ENCODE measurements around the gene OR2T12. TPM values are rescaled to one million over a fixed set of nuclear protein-coding genes. Genes with fewer than 3 reads are reported as not detected.
"Not testable (repeated sequence)": the region's sequence is repeated elsewhere in the genome, so short reads cannot be mapped to it uniquely, and the experiment has no call there.

Gene OR2T12
- total RNA-seq (2014; rRNA removed; shearing (Covaris generic)), result not detected in 2 replicates
- polyA plus RNA-seq (2015; cell fraction: cytosol; rRNA removed), result not detected in 2 replicates
- polyA plus RNA-seq (2015; cell fraction: nucleus; rRNA removed), result not detected in 2 replicates

GRCh38 chr1:248303324-248303723 lies at the start of gene OR2T12:
Gene OR2T12 (minus strand): TSS chr1:248303424. CDS start chr1:248295578, 7,846 bp downstream.
- no peak for DNase-seq (ENCODE audit: low read depth)

GRCh38 chr1:248348475-248348874 lies 45.3 kb upstream of the OR2T12 start, which contains the start of gene OR14C36:
Gene OR14C36 (plus strand): TSS chr1:248348775. CDS start chr1:248348775, 0 bp downstream.
- no peak for DNase-seq (ENCODE audit: low read depth)

GRCh38 chr1:248343451-248343850 lies 40.2 kb upstream of the OR2T12 start:
- no peak for DNase-seq (ENCODE audit: low read depth)

GRCh38 chr1:248324468-248324867 lies 21.2 kb upstream of the OR2T12 start, which contains the start of gene OR2M7:
Gene OR2M7 (minus strand): TSS chr1:248324568. CDS start chr1:248324568, 0 bp downstream.
- no peak for DNase-seq (ENCODE audit: low read depth)

GRCh38 chr1:248316796-248317195 lies 13.6 kb upstream of the OR2T12 start:
- no peak for DNase-seq (ENCODE audit: low read depth)

GRCh38 chr1:248306740-248307139 lies 3.5 kb upstream of the OR2T12 start:
- DNase-seq (ENCODE audit: low read depth), result not testable (repeated sequence)

- DNase-seq (ENCODE audit: low read depth), result no peak
Measured at GRCh38 chr1:248306103-248306502, 2.9 kb upstream of the OR2T12 start.

- DNase-seq (ENCODE audit: low read depth), result not testable (repeated sequence)
Measured at GRCh38 chr1:248305672-248306071, 2.4 kb upstream of the OR2T12 start.

- no peak for DNase-seq (ENCODE audit: low read depth)
Measured at GRCh38 chr1:248288391-248288790, 14.8 kb downstream of the OR2T12 start.

GRCh38 chr1:248277876-248278275 lies 25.3 kb downstream of the OR2T12 start, which contains the start of gene OR2T33:
Gene OR2T33 (minus strand): TSS chr1:248277976. CDS start chr1:248273814, 4,162 bp downstream.
- DNase-seq (ENCODE audit: low read depth), result no peak

GRCh38 chr1:248273225-248273624 lies 30.0 kb downstream of the OR2T12 start:
- not testable (repeated sequence) for DNase-seq (ENCODE audit: low read depth)

GRCh38 chr1:248268178-248268577 lies 35.0 kb downstream of the OR2T12 start:
- no peak for DNase-seq (ENCODE audit: low read depth)

GRCh38 chr1:248259309-248259708 lies 43.9 kb downstream of the OR2T12 start:
- DNase-seq (ENCODE audit: low read depth), result not testable (repeated sequence)

GRCh38 chr1:248243204-248243603 lies 60.0 kb downstream of the OR2T12 start:
- DNase-seq (ENCODE audit: low read depth), result peak; percentile 39

Other genes starting within 250 kb of the OR2T12 start
- not detected in 2 replicates for gene OR2L13, start 208.2 kb downstream of the OR2T12 start, total RNA-seq (2014; rRNA removed; shearing (Covaris generic))
- not detected in 2 replicates for gene OR2M5, start 158.3 kb downstream of the OR2T12 start, total RNA-seq (2014; rRNA removed; shearing (Covaris generic))
- gene OR2M2, start 128.6 kb downstream of the OR2T12 start, total RNA-seq (2014; rRNA removed; shearing (Covaris generic)), result not detected in 2 replicates
- 0.02 TPM in 1 of 2 replicates, not detected in the other for gene OR2M3, start 106.2 kb downstream of the OR2T12 start, total RNA-seq (2014; rRNA removed; shearing (Covaris generic))
- gene OR2M4, start 72.0 kb downstream of the OR2T12 start, total RNA-seq (2014; rRNA removed; shearing (Covaris generic)), result 0.05 and 0.10 TPM in 2 replicates
- 0.08 TPM in 1 of 2 replicates, not detected in the other for gene OR2T33, start 25.4 kb downstream of the OR2T12 start, total RNA-seq (2014; rRNA removed; shearing (Covaris generic))
- not detected in 2 replicates for gene OR2M7, start 21.1 kb upstream of the OR2T12 start, total RNA-seq (2014; rRNA removed; shearing (Covaris generic))
- not detected in 2 replicates for gene OR14C36, start 45.4 kb upstream of the OR2T12 start, total RNA-seq (2014; rRNA removed; shearing (Covaris generic))
- gene OR2T4, start 58.2 kb upstream of the OR2T12 start, total RNA-seq (2014; rRNA removed; shearing (Covaris generic)), result not detected in 2 replicates
- not detected in 2 replicates for gene OR2T6, start 72.3 kb upstream of the OR2T12 start, total RNA-seq (2014; rRNA removed; shearing (Covaris generic))
- gene OR2T1, start 99.6 kb upstream of the OR2T12 start, total RNA-seq (2014; rRNA removed; shearing (Covaris generic)), result not detected in 2 replicates
- not detected in 2 replicates for gene OR2T2, start 142.2 kb upstream of the OR2T12 start, total RNA-seq (2014; rRNA removed; shearing (Covaris generic))
- gene OR2T3, start 169.9 kb upstream of the OR2T12 start, total RNA-seq (2014; rRNA removed; shearing (Covaris generic)), result not detected in 2 replicates
- gene OR2T5, start 185.2 kb upstream of the OR2T12 start, total RNA-seq (2014; rRNA removed; shearing (Covaris generic)), result not detected in 2 replicates
- not detected in 2 replicates for gene OR2G6, start 204.6 kb upstream of the OR2T12 start, total RNA-seq (2014; rRNA removed; shearing (Covaris generic))